SIG-M5 treated with dmso at 0.1 percent for 504 hours (cell line): ENCODE results near the gene CXCL14.

Experiments
- DNase-seq: peaks from one replicate; lab custom pipeline; 2025; ENCODE audit not compliant: unreplicated experiment; lab: John Stamatoyannopoulos, UW

Gene CXCL14

GRCh38 chr5:135568923-135569360 is 9.8 kb downstream of the CXCL14 start:
- no peak for DNase-seq

- no peak for DNase-seq
Observed at GRCh38 chr5:135568246-135568645, 10.5 kb downstream of the CXCL14 start.

GRCh38 chr5:135567661-135568060 is 11.1 kb downstream of the CXCL14 start:
- no peak for DNase-seq

- no peak for DNase-seq
Observed at GRCh38 chr5:135566422-135567400, 12.1 kb downstream of the CXCL14 start.

GRCh38 chr5:135565725-135566421 is 12.9 kb downstream of the CXCL14 start:
- peak; percentile 65 for DNase-seq

GRCh38 chr5:135565266-135565665 is 13.5 kb downstream of the CXCL14 start:
- DNase-seq, result no peak

GRCh38 chr5:135564331-135564730 is 14.5 kb downstream of the CXCL14 start:
- DNase-seq, result no peak

- no peak for DNase-seq
Observed at GRCh38 chr5:135561266-135561665, 17.5 kb downstream of the CXCL14 start.

- DNase-seq, result peak; percentile 92
Observed at GRCh38 chr5:135560858-135561257, 17.9 kb downstream of the CXCL14 start.

GRCh38 chr5:135559354-135559753 is 19.4 kb downstream of the CXCL14 start:
- DNase-seq, result no peak

- no peak for DNase-seq
Observed at GRCh38 chr5:135557076-135557838, 21.5 kb downstream of the CXCL14 start.

GRCh38 chr5:135556620-135557019 is 22.2 kb downstream of the CXCL14 start:
- DNase-seq, result no peak

GRCh38 chr5:135555530-135555929 is 23.3 kb downstream of the CXCL14 start:
- DNase-seq, result no peak

- DNase-seq, result peak; percentile 14
Observed at GRCh38 chr5:135553688-135554462, 24.9 kb downstream of the CXCL14 start.

GRCh38 chr5:135551593-135552447 is 27.0 kb downstream of the CXCL14 start:
- peak; percentile 72 for DNase-seq

GRCh38 chr5:135549413-135549812 is 29.4 kb downstream of the CXCL14 start:
- DNase-seq, result no peak

GRCh38 chr5:135547590-135548254 is 31.1 kb downstream of the CXCL14 start:
- no peak for DNase-seq

- no peak for DNase-seq
Observed at GRCh38 chr5:135546912-135547311, 31.9 kb downstream of the CXCL14 start.

- no peak for DNase-seq
Observed at GRCh38 chr5:135546101-135546500, 32.7 kb downstream of the CXCL14 start.
